H1 (cell line): Measurements from ENCODE around the gene CDC73. TPM values are rescaled to one million over a fixed set of nuclear protein-coding genes. Genes with fewer than 3 reads are reported as not detected.
A peak's percentile ranks its signal among the peaks of the same experiment; 100 is the strongest.

ENCODE experiments used
- CTCF ChIA-PET: fragments of 300-600 bp; sonication (Branson Sonifier 250); formaldehyde crosslinking; loops from one replicate; lab custom pipeline; 2021; ENCODE audit not compliant: partially characterized antibody; lab: Charles Lee
- POLR2A ChIA-PET: fragments of 300-600 bp; sonication (Branson Sonifier 250); formaldehyde crosslinking; loops from one replicate; lab custom pipeline; 2021; ENCODE audit warnings: inconsistent platforms; ENCODE audit not compliant: partially characterized antibody; lab: Charles Lee
- DNase-seq, 2 experiments: peaks; one replicate each; pipeline versions ENCODE4 v3.0.0 to v3.0.0-alpha.2; 2010 to 2022; ENCODE audit warnings: low spot score in 2 of 2, low read depth in 1 of 2, mixed read lengths in 1 of 2
- FAIRE-seq: peaks from 2 replicates; lab custom pipeline; 2011; peaks lifted over from hg19 to GRCh38; lab: Jason Lieb, UNC
- H2AFZ ChIP-seq: 2 replicates; pipeline ENCODE4 v1.8.1; 2012; ENCODE audit warnings: low read length, inconsistent platforms
- H2AK5ac ChIP-seq: 2 replicates; pipeline ENCODE4 v1.6.1; 2013; ENCODE audit warnings: low read depth, low read length
- H2BK120ac ChIP-seq: replicated peaks from 2 replicates; pipeline ENCODE3; 2013; ENCODE audit warnings: low read depth, low read length, inconsistent platforms
- H2BK12ac ChIP-seq: 2 replicates; pipeline ENCODE4 v1.6.1; 2013; ENCODE audit warnings: low read depth, low read length
- H2BK15ac ChIP-seq: 2 replicates; pipeline ENCODE4 v1.6.1; 2013; ENCODE audit warnings: low read length
- H2BK20ac ChIP-seq: 2 replicates; pipeline ENCODE4 v1.6.1; 2013; ENCODE audit warnings: low read length
- H2BK5ac ChIP-seq: 2 replicates; pipeline ENCODE4 v1.6.1; 2013; ENCODE audit warnings: low read depth, low read length
- H3K14ac ChIP-seq: 2 replicates; pipeline ENCODE4 v1.6.1; 2013; ENCODE audit warnings: inconsistent platforms; ENCODE audit not compliant: insufficient read length
- H3K18ac ChIP-seq: 2 replicates; pipeline ENCODE4 v1.6.1; 2013; ENCODE audit warnings: low read length; ENCODE audit errors: extremely low read depth
- H3K23ac ChIP-seq: 2 replicates; pipeline ENCODE4 v1.6.1; 2013; ENCODE audit warnings: inconsistent platforms; ENCODE audit not compliant: insufficient read length
- H3K23me2 ChIP-seq: 2 replicates; pipeline ENCODE4 v1.6.1; 2013; ENCODE audit warnings: low read depth, low read length
- H3K27ac ChIP-seq: 2 replicates; pipeline ENCODE4 v1.6.1; 2011; ENCODE audit warnings: low read depth, low read length, inconsistent platforms
- H3K27me3 ChIP-seq, 4 experiments: replicated peaks in 1 of 4; 1 replicate in 1 of 4; 2 replicates in 3 of 4; pipeline versions ENCODE4 v1.6.1 to v1.8.1; 2011 to 2013; ENCODE audit warnings: low read length in 3 of 4, mild to moderate bottlenecking in 3 of 4, inconsistent platforms in 2 of 4, mixed read lengths in 2 of 4, moderate library complexity in 1 of 4; ENCODE audit not compliant: control insufficient read depth in 3 of 4, insufficient read depth in 3 of 4; ENCODE audit errors: extremely low read depth in 1 of 4
- H3K36me3 ChIP-seq, 4 experiments: 2 replicates each; pipeline versions ENCODE4 v1.6.1 to v1.8.1; 2011 to 2013; ENCODE audit warnings: mild to moderate bottlenecking in 4 of 4, low read length in 3 of 4, moderate library complexity in 2 of 4, control low read depth in 1 of 4, inconsistent platforms in 1 of 4; ENCODE audit not compliant: insufficient read depth in 4 of 4, control insufficient read depth in 2 of 4
- H3K4ac ChIP-seq: replicated peaks from 2 replicates; pipeline ENCODE3; 2013; ENCODE audit warnings: low read length, low read depth, mixed read lengths, inconsistent platforms; ENCODE audit not compliant: insufficient read length
- H3K4me1 ChIP-seq, 4 experiments: replicated peaks in 1 of 4; 1 replicate in 1 of 4; 2 replicates in 3 of 4; pipeline versions ENCODE4 v1.6.1 to v1.8.1; 2011 to 2013; ENCODE audit warnings: low read length in 3 of 4, inconsistent platforms in 2 of 4, mixed read lengths in 1 of 4; ENCODE audit not compliant: insufficient read depth in 4 of 4, control insufficient read depth in 3 of 4
- H3K4me2 ChIP-seq, 2 experiments: 2 replicates each; pipeline versions ENCODE4 v1.6.1 to v1.8.1; 2011 to 2013; ENCODE audit warnings: low read depth in 2 of 2, low read length in 2 of 2, control low read depth in 1 of 2, inconsistent platforms in 1 of 2, mild to moderate bottlenecking in 1 of 2; ENCODE audit not compliant: insufficient read depth in 1 of 2
- H3K4me3 ChIP-seq, 4 experiments: fragments of 200-600, 300-600 bp in 1 of 4; sonication (generic), shearing (Covaris generic), sonication (Bioruptor Twin) in 1 of 4; 2 replicates each; pipeline versions ENCODE4 v1.5.1 to v1.8.1; 2011 to 2016; ENCODE audit warnings: low read length in 4 of 4, low read depth in 3 of 4, control low read depth in 2 of 4, inconsistent platforms in 2 of 4, mild to moderate bottlenecking in 2 of 4, mixed read lengths in 1 of 4, moderate library complexity in 1 of 4; ENCODE audit not compliant: insufficient read depth in 2 of 4; ENCODE audit errors: extremely low read depth in 1 of 4
- H3K56ac ChIP-seq: replicated peaks from 2 replicates; pipeline ENCODE3; 2013; ENCODE audit warnings: low read depth, mild to moderate bottlenecking, mixed read lengths, low read length, inconsistent platforms; ENCODE audit not compliant: insufficient read length
- H3K79me1 ChIP-seq: 2 replicates; pipeline ENCODE4 v1.6.1; 2013; ENCODE audit warnings: low read depth, low read length, control low read depth
- H3K79me2 ChIP-seq, 2 experiments: 2 replicates each; pipeline versions ENCODE4 v1.6.1 to v1.8.1; 2012 to 2013; ENCODE audit warnings: low read length in 2 of 2, mild to moderate bottlenecking in 2 of 2, inconsistent platforms in 1 of 2; ENCODE audit not compliant: insufficient read depth in 2 of 2, control insufficient read depth in 1 of 2
- H3K9ac ChIP-seq, 4 experiments: replicated peaks in 1 of 4; 1 replicate in 1 of 4; 2 replicates in 3 of 4; pipeline versions ENCODE4 v1.6.1 to v1.8.1; 2011 to 2013; ENCODE audit warnings: low read depth in 3 of 4, low read length in 3 of 4, control low read depth in 2 of 4, mild to moderate bottlenecking in 2 of 4, moderate library complexity in 2 of 4, inconsistent platforms in 1 of 4; ENCODE audit errors: extremely low read depth in 1 of 4
- H3K9me3 ChIP-seq, 2 experiments: 2 replicates each; pipeline versions ENCODE4 v1.6.1 to v1.8.1; 2012 to 2013; ENCODE audit warnings: mild to moderate bottlenecking in 2 of 2, moderate library complexity in 2 of 2, control low read depth in 1 of 2, inconsistent platforms in 1 of 2, low read depth in 1 of 2, low read length in 1 of 2, mixed read lengths in 1 of 2; ENCODE audit not compliant: insufficient read depth in 2 of 2
- H4K20me1 ChIP-seq, 2 experiments: replicated peaks in 1 of 2; 2 replicates each; pipeline versions ENCODE3 to v1.8.1; 2011 to 2013; ENCODE audit warnings: inconsistent platforms in 2 of 2, low read length in 2 of 2, mild to moderate bottlenecking in 1 of 2; ENCODE audit not compliant: insufficient read depth in 2 of 2, control insufficient read depth in 1 of 2
- H4K5ac ChIP-seq: 2 replicates; pipeline ENCODE4 v1.6.1; 2013; ENCODE audit warnings: low read length, low read depth, mixed read lengths, inconsistent platforms; ENCODE audit not compliant: insufficient read length
- H4K8ac ChIP-seq: 2 replicates; pipeline ENCODE4 v1.8.0; 2013; ENCODE audit warnings: mild to moderate bottlenecking, moderate library complexity, low read length, inconsistent platforms; ENCODE audit not compliant: insufficient read depth; ENCODE audit errors: extremely low read depth
- H4K91ac ChIP-seq: replicated peaks from 2 replicates; pipeline ENCODE3; 2013; ENCODE audit warnings: low read length, mixed read lengths, inconsistent platforms; ENCODE audit not compliant: insufficient read length
- CBX8 ChIP-seq: fragments of 300-800, 300-1000 bp; sonication (generic); IDR thresholded peaks from 2 replicates; pipeline ENCODE4 v1.7.1; 2016; ENCODE audit warnings: low read depth, low read length, borderline replicate concordance
- CEBPB ChIP-seq: IDR thresholded peaks from 2 replicates; pipeline ENCODE4 v1.6.1; 2012; ENCODE audit warnings: low read depth, low read length
- FOSL1 ChIP-seq: IDR thresholded peaks from 2 replicates; pipeline ENCODE4 v1.6.1; 2011; ENCODE audit warnings: mild to moderate bottlenecking, low read depth, low read length, moderate library complexity; ENCODE audit not compliant: insufficient read depth
- GABPA ChIP-seq: IDR thresholded peaks from 2 replicates; pipeline ENCODE4 v1.6.1; 2011; ENCODE audit warnings: mild to moderate bottlenecking, low read length, moderate library complexity, borderline replicate concordance; ENCODE audit not compliant: insufficient read depth
- PHF8 ChIP-seq: fragments of 200-600 bp; sonication (generic); conservative IDR thresholded peaks from 2 replicates; pipeline ENCODE4 v1.7.1; 2012; ENCODE audit warnings: low read depth, mild to moderate bottlenecking, inconsistent platforms, low read length, moderate library complexity
- TBP ChIP-seq: IDR thresholded peaks from 2 replicates; pipeline ENCODE4 v1.6.1; 2011; ENCODE audit warnings: low read depth, low read length, improper control_type of control experiment
- WGBS, 2 experiments: shearing (Covaris generic) in 1 of 2; methylation state at CpG; one replicate each; pipeline versions ENCODE4 v1.1.6 to v1.1.7; 2013 to 2015; ENCODE audit warnings: low lambda C conversion rate in 2 of 2, mixed read lengths in 2 of 2, inconsistent platforms in 1 of 2, low coverage in 1 of 2, missing lambda C conversion rate in 1 of 2; ENCODE audit not compliant: insufficient replicate concordance in 2 of 2, insufficient coverage in 1 of 2, insufficient read length in 1 of 2; ENCODE audit errors: extremely low coverage in 1 of 2, missing lambda C conversion rate in 1 of 2; 5-methylcytosine and 5-hydroxymethylcytosine counted together
- polyA plus RNA-seq, 7 experiments: library from polyadenylated mRNA; depleted of rRNA in 3 of 7; stranded (reverse) in 5 of 7; unstranded in 2 of 7; fragments of >200 nt in 5 of 7; fragments of 200-250 nt in 2 of 7; gene quantifications; 1 replicate in 5 of 7; 2 replicates in 1 of 7; 4 replicates in 1 of 7; pipeline versions ENCODE4 v1.2.1 to v1.2.3, GENCODE V29; 2011 to 2013; ENCODE audit warnings: missing spikeins in 2 of 7, mixed read lengths in 2 of 7
- total RNA-seq: library from RNA; stranded (reverse); fragmentation: NEBNext Ultra II Directional; extraction: Animal tissue kit (Norgen Biotek cat#: 25700); gene quantifications from 2 replicates; pipeline ENCODE4 v1.2.1, GENCODE V29; 2021
- TF ChIP-seq, protein P1 (sequence below): IDR thresholded peaks from 2 replicates; pipeline ENCODE4 v1.6.1; 2012; ENCODE audit warnings: inconsistent platforms
- TF ChIP-seq, protein P2 (sequence below): IDR thresholded peaks from 2 replicates; pipeline ENCODE4 v1.6.1; 2011; ENCODE audit warnings: low read depth, mild to moderate bottlenecking, low read length; ENCODE audit not compliant: insufficient read depth
- TF ChIP-seq, protein P3 (sequence below): IDR thresholded peaks from 2 replicates; pipeline ENCODE4 v1.6.1; 2012; ENCODE audit warnings: inconsistent platforms

CDC73 gene
- total and polyA plus RNA-seq, 2 of the 8 experiments (the other 6 are each of a cell fraction or from before 2014, with no cell fraction given), result 9.8 to 64.0 TPM

DNA sequence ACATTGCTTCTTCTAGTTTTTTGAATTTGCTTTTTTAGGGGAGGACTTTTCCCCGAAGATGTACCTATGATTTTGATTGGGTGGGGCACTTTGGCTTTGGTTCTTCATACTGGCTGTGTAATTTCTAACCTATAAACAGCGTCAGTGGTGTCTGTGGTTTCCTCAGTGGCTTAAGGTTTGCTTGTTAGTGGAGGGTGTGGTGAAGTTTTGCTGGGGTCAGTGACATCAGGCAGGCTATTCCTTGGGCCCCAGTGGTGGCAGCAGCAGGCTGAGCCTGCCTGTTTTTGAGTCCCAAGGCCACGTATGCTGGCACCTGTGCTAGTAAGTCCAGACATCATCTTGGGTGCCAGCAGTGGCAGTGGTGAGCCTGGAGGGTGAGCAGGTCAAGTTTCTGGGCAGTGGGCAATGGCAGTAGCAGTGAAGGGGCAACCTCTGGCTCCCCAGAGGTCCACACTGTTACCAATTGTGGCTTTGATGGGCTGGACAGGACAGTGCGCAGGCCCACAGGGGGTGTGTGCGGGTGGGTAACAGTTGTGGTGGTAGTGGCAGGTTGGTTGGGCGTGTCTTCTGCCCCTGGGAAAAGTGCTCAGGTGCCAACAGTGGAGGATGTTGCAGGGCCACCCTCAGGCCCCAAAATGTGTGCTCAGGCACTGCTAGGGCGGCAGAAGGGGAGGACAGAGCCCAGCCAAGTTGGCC is 119.4 kb downstream of the CDC73 start:
- H2BK12ac ChIP-seq, result no peak overlapping the region
- H4K5ac ChIP-seq, result no peak overlapping the region
- H3K27me3 ChIP-seq, result no peaks in the 10 kb centered on the region
- H3K4ac ChIP-seq, result no peak overlapping the region
- H3K23ac ChIP-seq, result no peak overlapping the region
- no peak overlapping the region for H3K18ac ChIP-seq
- no peak overlapping the region for H2BK15ac ChIP-seq
- H3K14ac ChIP-seq, result no peak overlapping the region
- WGBS, 2 experiments, result 87% methylated on average over 7 of the region's 7 CpGs; no CpG with 5 or more reads in 1 of the 2 experiments
- H4K8ac ChIP-seq, result peak overlapping the region; percentile 51; the same call in 1 of the 2 replicates
- no peak overlapping the region for H3K56ac ChIP-seq
- no peaks in the 10 kb centered on the region for H4K20me1 ChIP-seq
- H3K4me3 ChIP-seq, result no peak overlapping the region
- DNase-seq (no peak), FAIRE-seq (no peak)
- no peaks in the 10 kb centered on the region; a peak in 2 of 8 replicates for H3K36me3 ChIP-seq
- H3K79me1 ChIP-seq, result peaks cover 2% of the 10 kb centered on the region; the same call in 1 of the 2 replicates
- H3K9me3 ChIP-seq, result no peaks in the 10 kb centered on the region
- no peak overlapping the region for H2BK120ac ChIP-seq
- no peak overlapping the region for H2AFZ ChIP-seq
- no peak overlapping the region for H3K9ac ChIP-seq
- H3K79me2 ChIP-seq, result peaks cover 0 to 2% of the 10 kb centered on the region in 2 experiments; a peak in 2 of 4 replicates
- ChIA-PET CTCF (interaction anchor here (0.6 to 1.4 kb wide), 2 partner anchors 54 to 82 kb away, joined by 3 read pairs; no protein-coding TSS in a partner anchor), POLR2A (no interaction called here)
- no peak overlapping the region for H3K4me2 ChIP-seq
- no peaks in the 10 kb centered on the region for H3K4me1 ChIP-seq
- no peak overlapping the region for H3K27ac ChIP-seq
- H3K23me2 ChIP-seq, result no peaks in the 10 kb centered on the region
- H2BK20ac ChIP-seq, result no peak overlapping the region
- no peak overlapping the region for H2AK5ac ChIP-seq
- H2BK5ac ChIP-seq, result no peak overlapping the region; the same call in 1 of the 2 replicates
- no peak overlapping the region for H4K91ac ChIP-seq
- TF ChIP-seq FOSL1, result no peak
- TF ChIP-seq, protein P1, sequence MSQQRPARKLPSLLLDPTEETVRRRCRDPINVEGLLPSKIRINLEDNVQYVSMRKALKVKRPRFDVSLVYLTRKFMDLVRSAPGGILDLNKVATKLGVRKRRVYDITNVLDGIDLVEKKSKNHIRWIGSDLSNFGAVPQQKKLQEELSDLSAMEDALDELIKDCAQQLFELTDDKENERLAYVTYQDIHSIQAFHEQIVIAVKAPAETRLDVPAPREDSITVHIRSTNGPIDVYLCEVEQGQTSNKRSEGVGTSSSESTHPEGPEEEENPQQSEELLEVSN, result no peak
- no peak for TF ChIP-seq TBP
- no peak for TF ChIP-seq CBX8
- TF ChIP-seq, protein P2, sequence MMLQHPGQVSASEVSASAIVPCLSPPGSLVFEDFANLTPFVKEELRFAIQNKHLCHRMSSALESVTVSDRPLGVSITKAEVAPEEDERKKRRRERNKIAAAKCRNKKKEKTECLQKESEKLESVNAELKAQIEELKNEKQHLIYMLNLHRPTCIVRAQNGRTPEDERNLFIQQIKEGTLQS, result no peak
- no peak for TF ChIP-seq CEBPB
- TF ChIP-seq PHF8, result no peak
- TF ChIP-seq, protein P3, sequence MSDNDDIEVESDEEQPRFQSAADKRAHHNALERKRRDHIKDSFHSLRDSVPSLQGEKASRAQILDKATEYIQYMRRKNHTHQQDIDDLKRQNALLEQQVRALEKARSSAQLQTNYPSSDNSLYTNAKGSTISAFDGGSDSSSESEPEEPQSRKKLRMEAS, result no peak
- TF ChIP-seq GABPA, result no peak
